Progenitor cell of endocrine pancreas (in vitro differentiated cells): Measurements from ENCODE around the gene C12orf56. TPM values are rescaled to one million over a fixed set of nuclear protein-coding genes. Genes with fewer than 3 reads are reported as not detected.

Source experiments
- DNase-seq: peaks from one replicate; pipeline ENCODE4 v3.0.0; 2021; ENCODE audit warnings: low spot score; ENCODE audit not compliant: unreplicated experiment
- H3K27ac Mint-ChIP-seq: 2 replicates; pipeline ENCODE4 v1.8.0; 2021; ENCODE audit warnings: mild to moderate bottlenecking, moderate library complexity, mixed read lengths
- H3K27me3 Mint-ChIP-seq: 2 replicates; pipeline ENCODE4 v1.8.0; 2021; ENCODE audit warnings: mixed read lengths
- H3K36me3 Mint-ChIP-seq: 2 replicates; pipeline ENCODE4 v1.8.0; 2022; ENCODE audit warnings: mixed read lengths; ENCODE audit not compliant: insufficient read depth
- H3K4me1 Mint-ChIP-seq: 2 replicates; pipeline ENCODE4 v1.8.0; 2021; ENCODE audit warnings: low read depth, mixed read lengths
- H3K4me3 Mint-ChIP-seq: 2 replicates; pipeline ENCODE4 v1.8.0; 2021; ENCODE audit warnings: low read depth, mild to moderate bottlenecking, moderate library complexity, mixed read lengths
- H3K9me3 Mint-ChIP-seq: 2 replicates; pipeline ENCODE4 v1.8.0; 2021; ENCODE audit warnings: low read depth, mixed read lengths
- total RNA-seq: library from RNA; stranded (reverse); gene quantifications from 2 replicates; pipeline ENCODE4 v1.2.1, GENCODE V29; 2021
- TF ChIP-seq, protein P1 (sequence below): fragments of 200-600 bp; sonication (generic); IDR thresholded peaks from one replicate; pipeline ENCODE4 v1.5.0; 2021; ENCODE audit warnings: antibody characterized with exemption, mild to moderate bottlenecking; ENCODE audit not compliant: unreplicated experiment

The C12orf56 gene
- total RNA-seq, 1 donor from 2014 or later = 0.84 TPM

DNA sequence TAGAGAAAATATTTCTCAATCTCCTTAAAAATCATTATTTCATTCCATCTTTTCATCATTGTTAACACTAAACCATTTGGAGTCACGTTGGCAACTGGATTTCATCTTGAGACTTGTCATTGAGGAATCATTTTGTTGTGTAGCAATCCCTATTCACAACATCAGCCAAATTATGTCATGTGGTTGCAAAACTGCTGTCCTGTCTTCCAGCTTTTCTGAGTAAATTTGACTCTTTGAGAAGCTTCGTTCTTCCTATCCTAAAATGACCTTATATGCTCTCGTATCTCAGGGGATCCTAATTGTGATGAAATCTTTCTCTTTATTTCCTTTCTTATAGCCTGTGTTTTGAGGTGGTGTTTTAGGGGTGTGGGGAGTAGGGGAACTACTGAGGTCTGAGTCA, 137.9 kb downstream of the C12orf56 start:
- no peak for DNase-seq
- Mint-ChIP-seq H3K4me1 (peaks cover 2% of the 10 kb centered on the region), H3K27me3 (no peaks in the 10 kb centered on the region), H3K36me3 (no peaks in the 10 kb centered on the region), H3K27ac (no peak overlapping the region), H3K9me3 (no peaks in the 10 kb centered on the region), H3K4me3 (no peak overlapping the region)
- TF ChIP-seq, protein P1, sequence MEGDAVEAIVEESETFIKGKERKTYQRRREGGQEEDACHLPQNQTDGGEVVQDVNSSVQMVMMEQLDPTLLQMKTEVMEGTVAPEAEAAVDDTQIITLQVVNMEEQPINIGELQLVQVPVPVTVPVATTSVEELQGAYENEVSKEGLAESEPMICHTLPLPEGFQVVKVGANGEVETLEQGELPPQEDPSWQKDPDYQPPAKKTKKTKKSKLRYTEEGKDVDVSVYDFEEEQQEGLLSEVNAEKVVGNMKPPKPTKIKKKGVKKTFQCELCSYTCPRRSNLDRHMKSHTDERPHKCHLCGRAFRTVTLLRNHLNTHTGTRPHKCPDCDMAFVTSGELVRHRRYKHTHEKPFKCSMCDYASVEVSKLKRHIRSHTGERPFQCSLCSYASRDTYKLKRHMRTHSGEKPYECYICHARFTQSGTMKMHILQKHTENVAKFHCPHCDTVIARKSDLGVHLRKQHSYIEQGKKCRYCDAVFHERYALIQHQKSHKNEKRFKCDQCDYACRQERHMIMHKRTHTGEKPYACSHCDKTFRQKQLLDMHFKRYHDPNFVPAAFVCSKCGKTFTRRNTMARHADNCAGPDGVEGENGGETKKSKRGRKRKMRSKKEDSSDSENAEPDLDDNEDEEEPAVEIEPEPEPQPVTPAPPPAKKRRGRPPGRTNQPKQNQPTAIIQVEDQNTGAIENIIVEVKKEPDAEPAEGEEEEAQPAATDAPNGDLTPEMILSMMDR = no peak

DNA sequence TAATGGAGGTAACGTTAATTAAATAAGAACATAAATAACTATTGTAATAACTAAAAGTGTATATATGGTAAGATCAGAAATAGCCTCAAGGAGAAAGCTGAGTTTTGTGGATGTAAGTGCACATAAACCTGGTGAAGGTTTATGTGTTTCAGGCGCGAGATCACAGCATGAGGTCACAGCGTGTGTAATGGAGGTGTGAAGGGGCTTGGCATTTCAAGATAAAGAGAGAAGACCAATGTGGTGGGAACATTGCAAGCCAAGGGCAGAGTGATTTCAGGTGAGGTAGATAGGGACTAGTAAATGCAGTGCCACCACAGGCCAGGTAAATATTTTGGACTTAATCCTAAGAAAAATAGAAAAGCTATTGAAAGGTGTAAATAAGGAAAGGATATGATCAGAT, 146.7 kb downstream of the C12orf56 start:
- no peaks in the 10 kb centered on the region for H3K9me3 Mint-ChIP-seq
- peaks cover 25% of the 10 kb centered on the region for H3K27me3 Mint-ChIP-seq
- no peak overlapping the region for H3K27ac Mint-ChIP-seq
- no peaks in the 10 kb centered on the region for H3K36me3 Mint-ChIP-seq
- no peak overlapping the region for H3K4me3 Mint-ChIP-seq
- TF ChIP-seq, protein P1 = no peak
- H3K4me1 Mint-ChIP-seq = no peaks in the 10 kb centered on the region
- no peak for DNase-seq

DNA sequence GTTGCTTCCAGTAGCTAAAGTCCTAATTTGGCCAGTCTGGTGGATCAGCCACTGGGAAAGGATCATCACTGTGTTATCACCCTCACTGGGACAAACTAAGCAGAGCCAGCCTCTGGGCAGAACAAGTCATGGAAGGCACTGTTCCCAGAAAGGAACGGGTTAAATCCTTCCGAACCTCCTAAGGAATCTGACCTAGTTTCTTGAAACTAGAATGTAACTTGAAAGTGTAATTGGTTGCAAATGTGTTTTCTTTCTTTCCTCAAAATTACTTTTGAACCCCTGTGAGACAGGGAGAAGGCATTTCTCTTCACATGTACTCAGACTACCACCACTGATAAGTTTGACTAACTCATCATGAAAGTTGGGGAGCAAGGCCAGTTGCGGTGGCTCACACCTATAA, 149.8 kb downstream of the C12orf56 start:
- H3K4me3 Mint-ChIP-seq = no peak overlapping the region
- H3K36me3 Mint-ChIP-seq = no peaks in the 10 kb centered on the region
- no peaks in the 10 kb centered on the region for H3K9me3 Mint-ChIP-seq
- no peak overlapping the region for H3K27ac Mint-ChIP-seq
- TF ChIP-seq, protein P1 = no peak
- H3K4me1 Mint-ChIP-seq = peaks cover 9% of the 10 kb centered on the region
- H3K27me3 Mint-ChIP-seq = peaks cover 28% of the 10 kb centered on the region
- no peak for DNase-seq

DNA sequence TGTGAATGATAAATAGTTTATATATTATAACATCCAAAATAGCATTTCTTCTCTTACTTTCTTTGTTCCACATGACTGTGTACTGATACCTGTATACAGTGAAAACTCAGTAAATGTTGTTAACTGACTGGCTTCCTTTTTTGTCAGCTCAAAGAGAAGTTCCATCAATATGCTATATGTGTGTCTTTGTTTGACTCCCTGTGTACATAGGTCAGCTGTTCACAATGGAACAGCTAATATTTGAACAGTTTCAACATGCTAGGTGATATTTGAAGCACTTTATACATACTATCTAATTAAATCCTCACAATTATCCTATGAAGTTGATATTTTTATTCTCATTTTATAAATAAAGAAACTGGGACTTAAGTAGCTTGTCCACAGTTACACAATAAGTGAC, 153.2 kb downstream of the C12orf56 start:
- Mint-ChIP-seq H3K9me3 (no peaks in the 10 kb centered on the region), H3K27me3 (peaks cover 15% of the 10 kb centered on the region), H3K4me3 (no peak overlapping the region), H3K36me3 (no peaks in the 10 kb centered on the region), H3K4me1 (peaks cover 9% of the 10 kb centered on the region), H3K27ac (no peak overlapping the region)
- DNase-seq = no peak
- TF ChIP-seq, protein P1 = no peak

DNA sequence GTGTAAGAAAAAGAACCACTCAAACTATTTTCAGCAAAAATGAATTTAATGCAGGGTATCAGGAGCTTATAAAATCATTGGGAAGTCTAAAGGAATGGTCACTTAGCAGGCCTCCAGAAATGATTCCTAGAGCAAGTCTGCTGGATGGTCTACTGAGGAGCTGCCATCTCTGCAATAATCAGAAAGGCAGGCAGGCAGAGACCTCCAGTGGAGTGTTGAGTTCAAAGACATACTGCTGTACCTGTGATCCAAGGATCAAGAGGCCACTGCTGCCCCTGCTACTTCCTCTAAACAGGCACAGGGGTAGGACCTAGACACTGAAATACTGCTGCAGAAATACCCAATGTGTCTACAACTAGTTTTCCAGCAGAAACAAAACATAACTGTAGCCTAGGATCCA, 154.0 kb downstream of the C12orf56 start:
- Mint-ChIP-seq H3K36me3 (no peaks in the 10 kb centered on the region), H3K27me3 (peaks cover 9% of the 10 kb centered on the region), H3K9me3 (no peaks in the 10 kb centered on the region), H3K4me3 (no peak overlapping the region), H3K4me1 (peaks cover 9% of the 10 kb centered on the region), H3K27ac (no peak overlapping the region)
- TF ChIP-seq, protein P1 = no peak
- no peak for DNase-seq
